Sciatic nerve (tissue), 2 donors: ENCODE data around the gene SGTB. TPM values are rescaled to one million over a fixed set of nuclear protein-coding genes. Genes with fewer than 3 reads are reported as not detected.
"Not testable (repeated sequence)": the region's sequence is repeated elsewhere in the genome, so short reads cannot be mapped to it uniquely, and the experiment has no call there.

Experiments used
- ATAC-seq: fragments of 200-7000 bp; cut with Tn5 transposase; one replicate; pipeline ENCODE4 v1.9.1; 2020; ENCODE audit warnings: mild to moderate bottlenecking, moderate library complexity
- DNase-seq: peaks from one replicate; pipeline ENCODE4 v3.0.0-alpha.2; 2020; ENCODE audit warnings: low spot score
- intact Hi-C: fragments of 100-400 bp; cut with DNase I; formaldehyde crosslinking; loops from one replicate; pipeline ENCODE4 v1.14.2; 2022
- total RNA-seq: library from RNA; stranded (reverse); fragmentation: NEBNext Ultra II Directional; extraction: Animal tissue kit (Norgen Biotek cat#: 25700); gene quantifications from one replicate; pipeline ENCODE4 v1.2.1, GENCODE V29; 2021
- donor health status: DM: no; HTN: no; CAD: no.
- donor health status: DM: no; HTN: no; CAD: no.

The SGTB gene
- total RNA-seq, 1 donor from 2014 or later: 18.8 TPM

DNA sequence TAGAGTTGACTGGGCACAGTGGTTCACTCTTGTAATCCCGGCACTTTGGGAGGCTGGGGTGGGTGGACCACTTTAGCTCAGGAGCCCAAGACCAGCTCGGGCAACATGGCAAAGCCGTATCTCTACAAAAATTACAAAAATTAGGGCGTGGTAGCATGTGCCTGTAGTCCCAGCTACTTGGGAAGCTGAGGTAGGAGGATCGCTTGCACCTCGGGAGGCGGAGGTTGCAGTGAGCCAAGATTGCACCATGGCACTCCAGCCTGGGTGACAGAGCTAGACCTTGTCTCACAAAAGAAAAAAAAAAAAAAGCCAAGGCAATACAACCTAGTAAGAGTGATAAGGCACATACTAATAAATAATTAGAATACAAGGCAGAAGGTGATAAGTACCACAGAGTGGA lies 15.9 kb upstream of the SGTB start:
- DNase-seq (no peak), ATAC-seq (no peak)
- intact Hi-C loops: no loop called here

DNA sequence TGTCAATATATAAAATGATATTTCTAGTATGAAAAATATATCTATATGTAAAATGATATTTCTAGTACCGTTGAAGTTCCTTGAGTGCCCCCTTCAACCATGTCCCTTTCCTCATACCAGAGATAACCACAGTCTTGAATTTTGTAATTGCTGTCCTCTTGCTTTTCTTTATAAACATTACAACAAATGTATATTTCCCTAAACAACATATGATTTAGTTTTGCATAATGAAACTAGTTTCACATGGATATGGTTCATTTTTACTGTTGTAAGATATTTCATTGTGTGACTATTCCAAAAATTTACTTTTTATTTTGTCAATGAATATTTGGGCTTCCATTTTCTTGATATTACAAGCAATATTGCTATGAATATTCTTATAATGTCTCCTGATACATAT lies 14.1 kb upstream of the SGTB start:
- intact Hi-C loops: no loop called here
- DNase-seq (no peak), ATAC-seq (no peak)

DNA sequence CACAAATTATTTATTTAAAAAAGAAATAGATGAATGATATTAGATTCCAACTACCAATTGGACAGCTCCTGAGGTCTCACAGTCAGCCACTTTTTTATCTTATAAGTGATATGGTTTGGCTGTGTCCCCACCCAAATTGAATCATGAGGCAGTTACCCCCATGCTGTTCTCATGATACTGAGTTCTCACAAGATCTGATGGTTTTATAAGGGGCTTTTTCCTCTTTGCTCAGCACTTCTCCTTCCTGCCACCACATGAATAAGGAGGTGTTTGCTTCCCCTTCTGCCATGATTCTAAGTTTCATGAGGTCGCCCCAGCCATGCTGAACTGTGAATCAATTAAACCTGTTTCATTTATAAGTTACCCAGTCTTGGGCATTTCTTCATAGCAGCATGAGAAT lies 13.0 kb upstream of the SGTB start:
- DNase-seq (no peak), ATAC-seq (no peak)
- intact Hi-C loops: no loop called here

DNA sequence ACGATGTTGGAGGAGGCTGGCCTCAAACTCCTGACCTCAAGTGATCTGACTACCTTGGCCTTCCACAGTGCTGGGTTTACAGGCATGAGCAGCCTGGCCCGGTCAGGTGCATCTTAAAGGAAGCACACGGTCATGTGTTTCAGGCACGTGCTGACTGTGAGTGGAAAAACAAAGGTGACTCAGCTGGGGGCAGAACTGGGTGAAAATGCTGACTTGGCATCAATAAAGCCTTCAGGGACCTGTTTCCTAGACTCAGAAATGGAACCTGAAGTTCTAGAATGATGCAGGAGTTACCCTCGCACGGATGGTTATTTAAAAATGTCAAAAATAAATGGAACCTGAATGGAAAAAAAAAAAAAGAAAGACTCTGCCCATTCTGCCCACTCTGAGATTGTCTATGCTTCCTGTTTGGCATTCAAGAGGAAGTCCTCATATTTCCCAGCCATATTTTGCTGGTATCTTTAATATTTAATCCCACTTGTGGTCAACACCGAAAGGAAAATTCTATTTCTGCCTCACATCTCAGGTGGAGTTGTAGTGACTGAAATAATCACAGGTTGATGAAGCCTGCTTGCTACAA lies 12.4 kb upstream of the SGTB start:
- ATAC-seq, DNase-seq, intact Hi-C loops: not testable (repeated sequence)

DNA sequence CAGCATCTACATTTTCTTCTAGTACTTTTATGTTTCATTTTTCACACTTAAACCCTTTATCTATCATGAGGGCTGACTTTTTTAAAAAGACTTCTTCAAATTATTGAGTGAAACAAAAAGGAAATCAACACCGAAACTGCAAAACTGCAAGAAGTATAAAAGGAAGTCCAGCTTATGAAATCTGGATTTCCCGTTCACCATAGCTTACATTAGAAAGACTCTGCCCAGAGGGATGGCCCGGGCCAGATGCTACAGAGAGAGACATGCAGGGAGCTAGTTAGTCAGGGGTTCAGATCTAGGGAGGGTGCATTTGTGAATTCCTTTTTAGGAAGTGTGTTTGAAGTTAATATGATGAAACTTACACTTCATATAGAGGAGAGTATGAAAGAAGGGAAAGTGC lies 10.1 kb upstream of the SGTB start:
- DNase-seq, intact Hi-C loops: not testable (repeated sequence)
- peak; percentile 65 for ATAC-seq

DNA sequence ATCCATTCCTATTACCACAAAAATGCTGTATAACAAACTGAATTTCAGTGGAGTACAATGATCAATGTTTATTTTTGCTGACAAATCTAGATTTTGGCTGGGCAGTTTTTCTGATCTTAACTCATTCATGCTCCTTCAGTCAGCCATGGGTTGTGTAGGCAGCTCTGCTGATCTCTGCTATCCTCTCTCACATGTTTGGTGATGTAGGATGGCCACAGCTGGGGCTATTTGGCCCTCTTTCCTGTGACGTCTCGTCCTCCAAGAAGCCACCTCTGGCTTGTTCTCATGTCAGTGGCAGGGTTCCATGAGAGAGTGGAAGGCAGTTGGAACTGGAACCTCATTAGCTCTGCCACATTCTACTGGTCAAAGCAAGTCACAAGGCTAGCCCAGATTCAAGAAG lies 9.0 kb upstream of the SGTB start:
- DNase-seq (no peak), ATAC-seq (peak; percentile 42)
- intact Hi-C loops: no loop called here

DNA sequence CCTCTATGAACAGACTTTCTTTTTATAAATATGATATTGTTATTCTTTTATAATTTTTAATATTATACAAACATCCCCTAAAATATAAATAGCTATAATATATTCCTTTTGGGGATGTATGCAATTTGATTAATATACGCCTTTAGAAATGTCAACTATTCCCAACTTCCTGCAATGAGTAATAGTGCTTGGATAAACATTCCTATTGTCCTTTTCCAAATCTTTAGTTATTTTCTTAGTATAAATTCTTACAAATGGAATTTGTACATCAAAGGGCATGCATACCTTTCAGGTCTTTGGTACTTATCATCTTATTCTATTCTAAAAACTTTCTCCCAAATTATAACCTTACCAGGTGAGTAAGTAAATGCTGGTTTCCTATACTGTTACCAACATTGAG lies 6.3 kb upstream of the SGTB start:
- intact Hi-C loops: no loop called here
- ATAC-seq (no peak), DNase-seq (no peak)

DNA sequence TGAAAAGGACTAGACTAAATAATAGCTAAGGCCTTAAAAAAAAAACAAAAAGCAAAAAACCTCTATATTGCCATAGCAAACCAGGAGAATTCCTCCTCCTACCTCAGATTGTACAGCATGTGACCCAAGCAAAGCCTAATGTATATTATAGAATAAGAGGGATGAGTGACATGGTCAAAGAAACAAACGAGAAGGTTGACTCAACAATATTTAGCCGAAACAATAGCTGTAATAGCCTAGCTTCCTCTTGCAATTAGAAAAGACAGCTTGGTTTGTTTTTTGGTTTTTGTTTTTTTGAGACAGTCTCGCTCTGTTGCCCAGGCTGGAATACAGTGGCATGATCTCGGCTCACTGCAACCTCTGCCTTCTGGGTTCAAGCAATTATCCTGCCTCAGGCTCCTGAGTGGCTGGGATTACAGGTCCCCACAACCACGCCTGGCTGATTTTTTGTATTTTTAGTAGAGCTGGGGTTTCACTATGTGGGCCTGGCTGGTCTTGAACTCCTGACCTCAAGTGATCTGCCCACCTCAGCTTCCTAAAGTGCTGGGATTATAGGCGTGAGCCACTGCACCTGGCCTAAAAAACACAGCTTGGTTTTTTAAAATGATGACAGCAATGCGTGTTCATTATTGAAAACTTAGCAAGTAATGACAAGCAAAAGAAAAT lies 5.7 kb upstream of the SGTB start:
- intact Hi-C loops: no loop called here
- DNase-seq (no peak), ATAC-seq (no peak)

DNA sequence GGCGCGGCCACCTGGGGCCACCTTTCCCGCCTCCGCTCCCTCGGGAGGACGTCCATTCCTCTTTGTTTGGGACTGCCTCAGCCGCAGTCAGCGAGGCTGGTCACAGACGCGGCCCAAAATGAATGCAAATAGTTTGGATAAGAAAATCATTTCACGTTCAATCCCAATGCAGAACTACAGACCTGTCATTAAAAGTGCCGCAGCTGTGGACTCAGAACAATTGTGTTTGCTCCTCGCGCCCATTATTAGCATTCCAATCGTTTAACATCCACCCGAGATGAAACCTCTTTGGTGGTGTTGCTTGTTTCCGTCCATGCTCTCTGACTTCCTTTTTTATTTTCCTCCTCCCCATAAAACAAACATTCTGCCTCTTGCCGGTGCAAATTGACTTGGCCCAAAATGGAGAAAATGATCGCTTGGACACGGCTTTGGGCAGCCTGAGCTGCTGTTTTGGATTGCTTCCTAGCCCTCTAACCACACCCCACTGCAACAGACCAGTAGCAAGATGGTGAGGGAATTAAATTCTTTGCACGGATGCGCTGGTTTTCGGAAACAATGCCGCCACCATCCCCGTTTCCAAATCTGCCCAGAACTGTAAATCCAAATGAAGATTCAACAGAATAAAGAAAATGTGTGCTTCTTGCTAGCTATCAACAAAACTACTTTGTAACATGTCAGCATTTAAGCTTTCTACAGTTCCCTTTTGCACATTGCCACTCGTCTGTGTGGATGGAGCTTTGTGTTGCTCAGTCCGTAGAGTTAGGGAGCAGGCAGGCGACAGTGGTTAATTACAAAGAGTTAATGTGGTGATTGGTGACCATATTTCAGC lies 880 bp upstream of the SGTB start:
- intact Hi-C loops: no loop called here
- ATAC-seq: peak; percentile 56
- DNase-seq: no peak

DNA sequence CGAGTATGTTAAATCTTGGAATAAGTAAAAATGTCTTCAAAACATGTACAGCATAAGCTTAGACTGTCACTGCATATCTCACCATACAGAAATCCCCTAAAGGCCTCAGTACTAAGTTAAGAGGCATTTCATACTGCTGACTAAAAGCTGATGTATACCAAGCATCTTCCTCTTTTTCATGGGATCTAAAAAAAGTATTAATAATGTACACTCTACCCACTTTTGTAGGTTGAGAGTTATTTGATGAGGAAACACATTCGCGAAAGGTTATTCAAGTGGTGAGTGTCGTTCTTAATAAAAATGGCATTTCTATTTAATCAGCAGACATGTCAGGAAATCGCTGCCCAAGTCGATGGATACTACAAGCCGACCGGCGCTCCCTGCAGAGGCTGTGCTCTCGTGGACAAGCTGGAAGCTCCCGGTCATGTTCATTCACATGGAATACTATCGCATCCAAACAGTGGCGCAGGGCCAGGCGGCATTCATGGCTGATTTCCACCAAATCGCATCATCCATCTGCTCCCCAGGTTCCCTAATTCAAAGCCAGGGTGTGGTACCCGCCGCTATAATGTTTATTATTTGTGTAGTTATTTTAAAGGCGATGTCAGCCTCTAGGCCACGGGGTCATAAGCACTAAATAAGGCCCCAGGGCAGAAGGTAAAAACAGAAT lies 724 bp downstream of the SGTB start:
- peak; percentile 82 for DNase-seq
- intact Hi-C loops: no loop called here
- ATAC-seq: peak; percentile 75

DNA sequence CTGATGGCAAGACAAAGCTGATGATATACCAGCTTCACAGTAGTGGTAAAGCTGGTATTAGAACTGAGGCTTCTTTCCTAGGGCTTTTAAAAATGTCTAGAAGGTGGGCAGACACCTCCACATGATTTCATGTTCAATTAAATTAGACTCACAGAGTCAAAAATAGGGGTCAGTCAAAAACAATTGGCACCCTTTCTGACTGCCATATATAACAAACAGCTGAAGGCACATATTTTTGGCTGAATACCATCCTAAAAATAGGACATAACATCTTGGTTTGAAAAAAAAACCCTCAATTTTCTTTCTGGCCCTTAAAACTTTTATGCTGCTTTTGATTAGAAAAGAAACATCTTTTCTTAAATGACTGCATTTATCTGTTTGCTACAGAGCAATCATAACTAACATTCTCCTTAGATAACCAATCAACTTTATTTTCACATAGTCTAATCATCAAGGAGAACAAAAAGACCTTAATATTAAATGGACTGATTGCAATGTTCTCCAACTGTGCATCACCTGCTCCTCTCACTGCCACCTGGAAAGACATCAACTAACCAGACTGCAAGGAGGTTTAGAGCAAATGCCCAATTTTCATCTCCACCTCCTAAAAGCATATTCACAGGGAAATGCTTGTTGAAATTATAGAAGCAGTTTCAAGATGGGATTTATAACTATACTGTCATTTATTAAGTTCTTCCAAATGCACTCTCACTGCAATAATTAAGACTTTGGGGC lies 3.2 kb downstream of the SGTB start:
- ATAC-seq (no peak), DNase-seq (no peak)
- intact Hi-C loops: no loop called here

DNA sequence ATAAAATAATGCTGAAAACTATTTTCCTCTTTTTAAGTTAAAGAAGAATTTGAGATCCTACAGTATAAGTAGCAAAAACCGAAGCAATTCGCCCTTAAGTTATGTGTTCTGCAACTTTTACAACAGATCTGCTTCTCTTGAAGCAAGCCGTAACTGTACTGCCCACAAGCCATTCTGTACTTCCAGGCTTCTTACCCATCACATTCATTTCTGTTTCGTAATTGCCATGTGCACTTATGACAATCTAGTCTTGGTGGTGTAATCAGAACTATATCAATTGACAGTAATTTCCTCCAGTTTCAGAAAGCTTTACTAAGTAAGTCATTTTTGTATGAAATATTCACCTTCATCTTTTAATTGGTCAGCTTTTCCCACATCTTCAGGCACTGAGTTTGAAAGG lies 13.8 kb downstream of the SGTB start:
- ATAC-seq (no peak), DNase-seq (no peak)
- intact Hi-C loops: no loop called here

DNA sequence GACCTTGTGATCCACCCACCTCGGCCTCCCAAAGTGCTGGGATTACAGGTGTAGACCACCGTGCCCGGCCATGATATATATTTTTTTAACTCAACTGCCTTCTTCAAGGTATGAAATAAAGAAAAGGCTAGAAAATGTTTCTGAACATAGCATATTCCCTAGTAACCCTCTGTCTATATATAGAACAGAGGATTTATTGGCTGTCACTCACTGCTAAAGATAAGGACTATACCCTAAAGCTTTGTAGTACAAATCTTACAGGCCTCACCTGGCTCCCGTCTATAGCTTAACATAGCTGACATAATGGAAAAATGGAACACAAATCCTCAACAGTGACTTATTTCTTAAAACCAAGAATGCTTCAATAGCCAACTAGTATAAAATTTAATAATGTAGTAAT lies 14.2 kb downstream of the SGTB start:
- intact Hi-C loops: no loop called here
- DNase-seq: no peak
- ATAC-seq: no peak

DNA sequence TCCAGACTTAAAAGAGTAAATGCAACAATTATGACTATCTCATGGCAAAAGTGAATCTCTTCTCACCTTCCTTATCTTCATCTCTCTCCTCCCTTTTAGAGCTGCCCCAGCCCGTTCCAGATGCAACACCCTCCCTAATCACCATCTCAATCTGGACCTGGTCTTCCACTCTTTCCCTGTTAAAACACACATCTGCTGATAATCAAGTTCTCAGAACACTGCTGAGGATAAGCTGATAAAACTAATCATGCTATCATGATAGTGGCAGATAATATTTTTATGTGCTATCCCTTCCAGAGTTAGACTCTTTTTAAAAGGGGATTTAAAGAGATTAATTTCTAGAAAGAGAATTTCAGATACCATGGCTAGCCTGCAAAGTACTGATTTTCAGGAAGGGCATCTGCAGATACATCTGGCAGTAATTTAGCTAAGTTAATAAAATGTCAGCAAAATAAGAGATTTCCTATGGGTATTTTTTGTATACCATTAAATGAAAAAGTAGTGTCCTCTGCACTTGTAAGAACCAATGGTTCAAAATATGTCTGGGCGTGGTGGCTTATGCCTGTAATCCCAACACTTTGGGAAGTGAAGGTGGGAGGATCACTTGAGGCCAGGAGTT lies 17.2 kb downstream of the SGTB start:
- intact Hi-C loops: no loop called here
- ATAC-seq (no peak), DNase-seq (no peak)

DNA sequence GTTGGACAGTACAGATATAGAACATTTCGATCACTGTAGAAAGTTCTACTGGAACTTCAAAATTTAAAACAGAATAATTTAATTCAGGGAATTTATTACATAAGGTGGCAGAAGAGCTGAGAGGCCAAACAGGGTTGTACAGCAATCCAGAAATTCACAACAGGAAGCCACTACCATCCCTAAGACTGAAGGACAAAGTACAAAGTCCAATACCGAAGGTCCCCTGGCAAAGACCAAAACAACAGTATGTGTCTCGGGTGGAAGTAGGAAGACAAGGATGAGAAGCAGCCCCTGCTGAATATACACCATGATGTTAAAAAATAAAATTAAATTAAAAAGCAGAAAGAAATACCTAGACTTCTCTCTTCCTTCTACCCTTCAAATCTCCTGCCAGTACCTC lies 19.9 kb downstream of the SGTB start:
- no peak for ATAC-seq
- intact Hi-C loops: no loop called here
- no peak for DNase-seq

DNA sequence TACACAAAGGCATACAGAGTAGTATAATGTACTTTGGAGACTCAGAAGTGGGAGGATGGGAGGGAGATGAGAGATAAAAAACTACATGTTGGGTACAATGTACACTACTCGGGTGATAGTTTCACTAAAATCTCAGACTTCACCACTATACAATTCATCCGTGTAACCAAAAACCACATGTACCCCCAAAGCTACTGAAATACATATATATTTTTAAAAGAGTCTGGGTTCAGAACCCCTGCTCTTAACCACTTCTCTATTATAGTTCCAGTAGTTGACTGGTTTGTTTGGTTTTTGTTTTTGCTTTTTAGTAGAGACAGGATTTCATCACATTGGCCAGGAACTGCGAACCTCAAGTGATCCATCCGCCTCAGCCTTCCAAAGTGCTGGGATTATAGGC lies 22.6 kb downstream of the SGTB start:
- intact Hi-C loops: no loop called here
- no peak for ATAC-seq
- no peak for DNase-seq

DNA sequence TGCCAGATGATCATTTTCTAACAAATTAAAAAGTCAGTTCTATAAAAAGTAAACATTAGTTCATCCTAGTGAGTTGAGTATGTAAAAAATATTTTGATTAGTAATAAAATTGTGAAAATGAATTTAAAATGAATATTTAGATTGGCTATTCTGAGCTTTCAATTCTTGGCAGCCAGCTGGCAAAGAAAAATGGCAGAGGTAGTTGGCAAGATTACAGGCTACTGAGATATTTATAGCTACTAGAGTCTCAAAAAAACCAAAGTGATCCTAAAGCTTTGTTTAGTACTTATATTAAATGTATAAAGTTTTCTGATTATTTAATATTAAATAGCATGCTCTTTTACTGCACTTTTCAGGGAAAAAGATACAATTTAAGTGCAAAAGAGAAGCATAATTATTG lies 25.0 kb downstream of the SGTB start:
- ATAC-seq (no peak), DNase-seq (no peak)
- intact Hi-C loops: no loop called here

DNA sequence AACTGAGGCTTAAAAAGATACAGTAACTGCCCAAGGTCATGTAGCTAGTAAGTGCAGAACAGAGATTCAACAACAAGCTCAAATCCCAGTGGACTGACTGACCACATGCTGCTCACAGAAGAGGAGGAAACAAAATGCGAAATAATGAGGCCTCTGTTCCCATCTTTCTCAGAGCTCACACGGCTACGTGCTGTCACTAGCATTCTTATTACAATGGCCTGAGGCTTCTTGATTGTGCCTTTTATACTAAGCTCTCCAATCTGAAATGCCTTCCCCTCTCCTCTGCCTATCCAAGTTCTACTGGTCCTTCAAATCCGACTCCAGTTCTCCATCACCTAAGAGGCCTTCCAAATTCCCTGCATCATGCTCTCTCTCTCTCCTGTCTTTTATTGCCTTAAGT lies 26.0 kb downstream of the SGTB start:
- no peak for ATAC-seq
- no peak for DNase-seq
- intact Hi-C loops: no loop called here
